ENCODE measurements around the gene FAM78A. TPM values are rescaled to one million over a fixed set of nuclear protein-coding genes. Genes with fewer than 3 reads are reported as not detected.

Gene FAM78A
- total RNA-seq, 3 donors from 2014 or later (not counting 1 experiment from before 2014, with no cell fraction given): 57.6 to 91.7 (median 88.3) TPM

DNA sequence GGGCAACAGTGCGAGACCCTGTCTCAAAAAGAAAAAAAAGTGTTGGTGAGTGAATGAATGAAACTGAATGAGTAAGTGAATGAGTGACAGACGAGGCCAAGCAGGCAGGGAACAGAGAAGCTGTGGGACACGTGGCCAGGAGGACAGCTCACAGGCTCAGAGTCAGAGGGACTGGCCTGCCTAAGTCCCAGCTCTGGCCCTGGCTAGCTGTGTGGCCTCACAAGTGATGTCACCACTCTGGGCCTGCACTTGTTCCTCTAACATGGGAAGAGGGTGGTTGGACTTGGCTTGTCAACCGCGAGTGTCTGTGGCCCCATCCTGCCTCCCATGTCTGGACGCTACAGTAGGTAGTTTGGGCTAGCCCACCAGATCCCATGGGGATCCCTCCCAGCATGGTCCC lies 8.5 kb upstream of the FAM78A start:
- WGBS (ENCODE audit: insufficient coverage): 87% methylated on average over 6 of the region's 6 CpGs

DNA sequence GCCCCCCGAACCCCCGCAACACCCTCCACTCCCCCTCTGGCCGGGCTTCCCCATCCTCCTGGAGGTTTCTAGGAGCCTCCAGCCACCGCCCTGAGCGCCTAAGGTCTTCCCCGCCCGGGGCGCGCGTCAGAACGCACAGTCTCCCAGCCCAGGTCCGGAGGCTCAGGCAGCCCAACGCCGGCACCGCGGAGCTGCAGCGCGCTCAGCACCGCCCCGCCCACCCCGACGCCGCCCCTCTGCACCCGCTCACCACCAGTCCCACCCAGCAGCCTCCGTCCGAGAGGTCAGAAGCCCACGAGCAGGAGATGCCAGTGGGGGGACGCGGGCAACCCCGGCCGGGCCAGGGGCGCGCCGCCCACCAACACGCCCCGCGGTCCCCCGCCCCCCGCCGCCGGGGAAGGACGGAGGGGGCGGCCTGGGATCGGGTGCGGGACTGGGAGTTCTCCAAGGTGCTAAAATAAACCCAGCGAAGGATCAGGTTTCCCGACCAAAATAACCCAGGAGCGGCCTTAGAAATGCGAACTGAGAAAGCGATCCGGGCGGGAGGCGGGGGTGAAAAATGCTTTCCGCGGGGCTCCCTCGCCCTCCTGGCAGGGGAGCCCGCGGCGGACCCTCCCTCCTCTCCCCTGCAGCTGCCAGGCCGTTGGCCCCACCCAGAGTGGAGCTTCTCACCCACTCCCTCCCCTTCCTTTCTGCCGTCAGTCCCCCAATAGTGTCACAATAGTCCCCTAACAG lies 6.5 kb upstream of the FAM78A start:
- DNase-seq (peak in 1 of 2 donors; percentile 43), ATAC-seq (peak in 2 of 3 donors; percentile 40 to 48)
- no peak for TF ChIP-seq CTCF (IDR thresholded peaks at IDR 0.05)
- Histone ChIP-seq H3K4me1 (ENCODE audit: control insufficient read depth, insufficient read depth, low read length) (peaks cover 35% of the 10 kb centered on the region), H3K36me3 (ENCODE audit: control insufficient read depth, insufficient read depth, low read length) (no peaks in the 10 kb centered on the region), H3K4me3 (ENCODE audit: low read length) (no peak overlapping the region), H3K27ac (ENCODE audit: low read length) (no peak overlapping the region), H3K27me3 (ENCODE audit: control insufficient read depth, insufficient read depth, low read length) (peaks cover 5% of the 10 kb centered on the region), H3K9me3 (ENCODE audit: control insufficient read depth, insufficient read depth, low read length) (no peaks in the 10 kb centered on the region)
- Mint-ChIP-seq H3K27ac (peak overlapping the region in 1 of 2 donors; percentile 42), H3K27me3 (ENCODE audit: low read depth in 2 of 2) (peaks cover 0 to 7% of the 10 kb centered on the region in 2 donors), H3K9me3 (no peaks in the 10 kb centered on the region), H3K36me3 (no peaks in the 10 kb centered on the region), H3K4me1 (peaks cover 12 to 34% of the 10 kb centered on the region in 2 donors), H3K4me3 (peak overlapping the region; percentile 65)
- intact Hi-C loops (cut with micrococcal nuclease): no loop called here
- WGBS (ENCODE audit: insufficient coverage): 6% methylated on average over 61 of the region's 61 CpGs

More for the DNA sequence above, 8.5 kb upstream of the FAM78A start:
- no peak overlapping the region for H3K27ac ChIP-seq (ENCODE audit: low read length)
- H3K4me1 Mint-ChIP-seq: peaks cover 12 to 18% of the 10 kb centered on the region in 2 donors
- H3K36me3 Mint-ChIP-seq: no peaks in the 10 kb centered on the region
- H3K4me3 Mint-ChIP-seq: no peak overlapping the region
- peaks cover 0 to 7% of the 10 kb centered on the region in 2 donors for H3K27me3 Mint-ChIP-seq (ENCODE audit: low read depth in 2 of 2)
- no peak overlapping the region for H3K27ac Mint-ChIP-seq
- no peaks in the 10 kb centered on the region for H3K9me3 Mint-ChIP-seq
- no peak for TF ChIP-seq CTCF (IDR thresholded peaks at IDR 0.05)
- H3K9me3 ChIP-seq (ENCODE audit: control insufficient read depth, insufficient read depth, low read length): no peaks in the 10 kb centered on the region
- DNase-seq: no peak
- H3K36me3 ChIP-seq (ENCODE audit: control insufficient read depth, insufficient read depth, low read length): no peaks in the 10 kb centered on the region
- H3K4me1 ChIP-seq (ENCODE audit: control insufficient read depth, insufficient read depth, low read length): peaks cover 22% of the 10 kb centered on the region
- ATAC-seq: no peak
- no peak overlapping the region for H3K4me3 ChIP-seq (ENCODE audit: low read length)
- H3K27me3 ChIP-seq (ENCODE audit: control insufficient read depth, insufficient read depth, low read length): peaks cover 5% of the 10 kb centered on the region
- intact Hi-C loops (cut with micrococcal nuclease): no loop called here

- no peak overlapping the region for H3K27ac ChIP-seq (ENCODE audit: low read length)
- no peak for DNase-seq
- H3K9me3 ChIP-seq (ENCODE audit: control insufficient read depth, insufficient read depth, low read length): no peaks in the 10 kb centered on the region
- H3K4me3 Mint-ChIP-seq: peak overlapping the region; percentile 74
- TF ChIP-seq CTCF (IDR thresholded peaks at IDR 0.05): no peak
- H3K9me3 Mint-ChIP-seq: no peaks in the 10 kb centered on the region
- no peaks in the 10 kb centered on the region for H3K36me3 Mint-ChIP-seq
- WGBS (ENCODE audit: insufficient coverage): 81% methylated on average over 4 of the region's 4 CpGs
- ATAC-seq: no peak
- intact Hi-C loops (cut with micrococcal nuclease): no loop called here
- H3K4me3 ChIP-seq (ENCODE audit: low read length): no peak overlapping the region
- no peaks in the 10 kb centered on the region for H3K36me3 ChIP-seq (ENCODE audit: control insufficient read depth, insufficient read depth, low read length)
- H3K27me3 ChIP-seq (ENCODE audit: control insufficient read depth, insufficient read depth, low read length): peaks cover 5% of the 10 kb centered on the region
- peak overlapping the region in 1 of 2 donors; percentile 42 for H3K27ac Mint-ChIP-seq
- peaks cover 12 to 34% of the 10 kb centered on the region in 2 donors for H3K4me1 Mint-ChIP-seq
- peaks cover 0 to 7% of the 10 kb centered on the region in 2 donors for H3K27me3 Mint-ChIP-seq (ENCODE audit: low read depth in 2 of 2)
- H3K4me1 ChIP-seq (ENCODE audit: control insufficient read depth, insufficient read depth, low read length): peaks cover 35% of the 10 kb centered on the region
Measured at GRCh38 chr9:131282175-131282574, 5.9 kb upstream of the FAM78A start.
